NCI-H460 (cell line): ENCODE data around the gene GMPR2. TPM values are rescaled to one million over a fixed set of nuclear protein-coding genes. Genes with fewer than 3 reads are reported as not detected.

ENCODE experiments used
- DNase-seq: peaks from one replicate; pipeline ENCODE4 v3.0.0-alpha.2; 2016; ENCODE audit warnings: low read depth; ENCODE audit errors: extremely low read depth
- total RNA-seq: library from RNA; depleted of rRNA; stranded (reverse); fragments of >200 nt; shearing (Covaris generic); gene quantifications from 2 replicates; pipeline ENCODE4 v1.2.3, GENCODE V29; 2014

GMPR2 gene
- total RNA-seq, 1 experiment from 2014 or later: 89.5 TPM

DNA sequence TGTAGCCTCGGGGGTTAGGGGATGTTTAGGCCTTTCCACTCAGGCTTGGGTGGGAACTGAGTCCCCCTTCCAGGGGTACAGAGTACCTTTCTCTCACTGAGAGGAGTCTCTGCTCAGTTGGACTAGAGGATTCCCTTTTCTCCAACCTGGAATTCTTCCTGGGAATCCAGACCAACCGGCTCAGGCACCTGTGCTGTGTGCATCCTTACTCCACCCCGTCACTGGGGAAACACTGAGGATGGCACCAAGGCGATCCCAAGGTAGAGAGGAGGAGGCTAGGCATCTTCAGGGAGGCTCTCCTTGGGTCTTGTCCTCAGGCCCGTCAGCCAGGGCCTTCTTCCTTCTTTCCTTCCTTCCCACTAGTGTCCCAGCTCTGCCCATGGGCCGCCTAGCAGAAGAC, 31.1 kb downstream of the GMPR2 start:
- no peak for DNase-seq

DNA sequence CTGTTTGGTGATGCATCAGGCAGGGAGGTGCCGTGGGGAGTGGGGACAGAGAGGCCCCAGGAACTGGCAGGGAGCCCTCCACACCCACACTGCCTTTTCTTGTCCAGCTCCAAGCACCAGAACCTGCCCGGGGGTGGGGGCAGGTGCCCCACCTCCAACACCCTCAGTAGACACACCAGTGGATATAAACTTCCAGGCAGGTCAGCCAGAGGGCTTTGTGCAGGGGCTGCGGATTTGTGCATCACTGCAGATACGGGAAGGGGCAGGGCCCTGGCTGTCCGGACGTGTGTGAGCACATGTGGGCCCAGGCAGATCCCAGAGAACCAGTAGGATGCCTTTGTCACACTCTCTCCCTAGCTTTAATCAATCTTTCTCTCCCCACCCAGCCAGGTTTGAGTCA, 31.6 kb downstream of the GMPR2 start:
- no peak for DNase-seq

DNA sequence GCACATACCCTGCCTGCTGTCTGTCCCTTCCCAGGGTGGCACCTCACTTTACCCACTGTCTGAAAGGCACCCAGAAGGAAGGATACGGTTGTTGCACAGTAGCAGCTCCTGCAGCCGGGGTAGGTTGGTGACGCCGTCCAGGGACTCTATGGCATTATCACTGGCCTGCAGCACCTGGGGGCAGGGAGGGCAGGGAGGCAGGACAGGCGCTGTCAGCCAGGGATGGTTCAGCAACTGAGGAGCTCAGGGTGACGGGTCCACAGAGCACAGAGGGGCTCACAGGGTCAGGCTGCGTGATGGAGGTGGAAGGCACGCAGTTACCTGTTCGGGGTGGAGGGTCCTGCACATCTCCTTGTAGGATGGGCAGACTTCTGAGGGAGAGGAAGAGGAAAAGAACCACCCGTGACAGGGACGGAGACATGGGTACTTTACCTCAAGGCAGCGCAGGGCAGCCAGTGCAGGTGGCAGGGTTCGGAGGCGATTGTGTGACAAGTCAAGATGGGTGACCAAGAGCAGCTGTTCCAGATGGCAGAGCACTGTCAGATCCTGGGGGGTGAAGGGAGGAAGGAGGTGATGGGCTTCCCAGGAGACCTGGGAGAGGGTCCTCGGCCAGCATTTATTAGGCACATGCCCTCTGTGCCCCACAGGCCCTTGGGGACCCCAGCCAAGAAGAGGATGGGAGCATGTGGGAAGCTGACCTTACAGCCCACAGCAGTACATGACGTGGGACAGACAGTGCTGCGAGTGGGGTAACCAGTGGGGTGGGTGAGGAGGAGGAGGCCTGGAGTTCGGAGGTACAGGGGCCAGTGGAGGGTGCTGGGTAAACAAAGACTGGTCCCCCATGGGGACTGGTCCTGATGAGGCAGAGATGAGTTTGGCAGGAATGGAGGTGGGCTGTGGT, 33.9 kb downstream of the GMPR2 start:
- no peak for DNase-seq

DNA sequence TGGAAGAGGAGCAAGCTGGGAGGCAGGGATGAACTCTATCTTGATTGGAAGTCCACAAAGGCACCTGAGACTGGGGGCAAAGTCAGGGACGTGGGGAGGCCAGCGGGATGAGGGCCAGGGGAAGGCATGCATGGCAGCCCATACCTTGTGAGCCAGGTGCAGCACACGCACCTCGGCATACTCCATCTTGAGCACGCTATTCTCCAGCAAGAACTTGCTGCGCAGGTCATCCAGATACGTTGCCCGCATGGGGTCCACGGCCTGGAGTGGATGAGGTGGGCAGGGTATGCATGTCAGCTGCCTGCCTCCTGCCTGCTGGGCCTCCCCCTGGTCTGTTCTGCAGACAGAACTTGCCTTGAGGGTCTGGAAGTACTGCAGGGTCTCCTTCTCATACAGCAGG, 34.8 kb downstream of the GMPR2 start:
- no peak for DNase-seq

DNA sequence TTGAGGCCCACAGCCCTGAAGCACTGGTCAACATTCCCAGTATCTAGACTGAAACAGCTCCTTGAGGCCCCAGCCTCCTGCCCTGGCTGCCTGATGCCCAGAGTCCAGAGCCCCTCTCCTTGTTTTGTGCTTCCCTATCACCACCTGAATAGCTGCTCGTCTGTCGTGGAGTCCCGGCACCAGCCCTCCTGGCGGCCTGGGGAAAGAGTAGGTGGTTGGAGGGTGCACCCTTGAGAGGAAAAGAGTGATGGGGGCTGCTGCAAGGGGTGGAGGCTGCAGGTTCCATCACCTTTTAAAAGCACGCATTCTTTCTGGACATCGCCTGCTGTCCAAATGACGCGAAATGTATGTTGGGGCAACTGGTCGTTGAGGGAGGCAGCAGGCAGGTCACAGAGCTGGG, 35.5 kb downstream of the GMPR2 start:
- DNase-seq: no peak

DNA sequence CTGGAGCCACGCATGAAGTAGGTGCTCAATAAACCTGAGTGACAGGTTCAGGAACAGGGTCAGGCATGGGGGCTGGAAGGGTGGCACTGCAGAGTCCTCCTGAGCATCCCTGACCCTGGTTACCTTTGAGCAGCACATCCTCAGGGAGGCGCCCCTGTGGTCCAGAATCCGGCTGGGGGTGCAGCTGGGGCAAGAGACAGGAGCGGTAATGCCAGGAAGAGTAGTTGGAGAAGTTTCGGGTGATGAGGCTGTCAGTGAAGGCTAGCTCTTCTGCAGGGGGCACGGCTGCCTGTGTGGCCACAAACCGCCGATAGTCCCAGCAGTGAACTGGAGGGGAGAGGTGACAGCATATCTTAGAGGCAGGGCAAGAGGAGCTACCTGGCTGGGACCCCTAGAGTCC, 36.6 kb downstream of the GMPR2 start:
- DNase-seq: no peak

DNA sequence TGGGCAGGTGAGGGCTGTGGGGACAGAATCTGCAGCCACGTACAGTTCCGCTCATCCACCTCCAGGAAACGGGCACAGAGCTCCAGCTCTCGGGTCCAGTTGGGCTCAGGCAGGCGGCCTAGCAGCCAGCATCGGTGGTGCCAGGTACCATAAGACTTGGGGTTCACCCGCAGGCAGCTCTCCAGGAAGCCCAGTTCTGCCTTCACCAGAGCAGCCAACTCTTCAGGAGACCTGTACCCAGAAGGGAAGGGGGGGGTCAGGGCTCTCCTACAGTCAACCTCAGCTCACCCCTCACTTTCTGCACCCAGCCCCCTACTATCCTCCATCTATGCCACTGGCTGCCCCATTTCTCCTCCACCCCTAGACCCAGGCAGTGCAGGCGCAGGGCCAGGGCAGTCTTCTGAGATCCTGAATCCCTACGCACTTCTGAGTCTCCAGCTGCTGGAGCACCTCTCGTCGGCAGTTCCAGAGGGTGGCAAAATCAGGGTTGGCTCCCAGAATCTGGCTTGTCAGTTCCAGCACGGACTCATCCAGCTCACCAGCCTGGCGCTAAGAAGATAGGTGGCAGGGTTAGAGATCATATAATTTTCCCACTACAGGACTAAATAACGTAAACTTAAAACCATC, 37.3 kb downstream of the GMPR2 start:
- DNase-seq: no peak

DNA sequence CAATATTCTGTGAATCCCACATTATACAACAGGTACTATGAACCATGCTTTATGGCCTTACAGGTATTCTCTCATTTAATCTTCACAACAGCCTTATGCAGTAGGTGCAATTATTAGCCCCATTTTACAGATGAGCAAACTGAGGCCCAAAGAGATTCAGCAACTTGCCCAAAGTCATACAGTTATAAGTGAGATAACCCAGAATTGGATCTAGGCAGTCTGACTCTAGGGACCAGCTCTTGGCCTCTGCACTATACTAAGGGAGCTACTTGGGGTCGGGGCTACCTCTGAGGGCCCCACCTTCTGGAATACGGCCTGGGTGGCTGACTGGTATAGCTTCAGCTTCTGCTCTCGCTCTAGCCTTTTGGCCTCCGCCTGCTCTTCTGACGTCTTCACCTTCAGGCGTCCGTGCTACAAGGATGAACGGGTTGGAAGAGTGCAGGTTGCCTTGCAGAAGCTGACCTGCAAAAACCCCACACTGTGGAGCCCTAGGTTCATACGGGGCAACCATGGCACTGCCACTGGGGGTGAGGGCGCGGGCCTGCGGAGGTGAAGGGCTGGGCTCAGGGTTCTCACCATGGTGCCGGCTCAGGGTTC, 37.9 kb downstream of the GMPR2 start:
- DNase-seq: no peak

DNA sequence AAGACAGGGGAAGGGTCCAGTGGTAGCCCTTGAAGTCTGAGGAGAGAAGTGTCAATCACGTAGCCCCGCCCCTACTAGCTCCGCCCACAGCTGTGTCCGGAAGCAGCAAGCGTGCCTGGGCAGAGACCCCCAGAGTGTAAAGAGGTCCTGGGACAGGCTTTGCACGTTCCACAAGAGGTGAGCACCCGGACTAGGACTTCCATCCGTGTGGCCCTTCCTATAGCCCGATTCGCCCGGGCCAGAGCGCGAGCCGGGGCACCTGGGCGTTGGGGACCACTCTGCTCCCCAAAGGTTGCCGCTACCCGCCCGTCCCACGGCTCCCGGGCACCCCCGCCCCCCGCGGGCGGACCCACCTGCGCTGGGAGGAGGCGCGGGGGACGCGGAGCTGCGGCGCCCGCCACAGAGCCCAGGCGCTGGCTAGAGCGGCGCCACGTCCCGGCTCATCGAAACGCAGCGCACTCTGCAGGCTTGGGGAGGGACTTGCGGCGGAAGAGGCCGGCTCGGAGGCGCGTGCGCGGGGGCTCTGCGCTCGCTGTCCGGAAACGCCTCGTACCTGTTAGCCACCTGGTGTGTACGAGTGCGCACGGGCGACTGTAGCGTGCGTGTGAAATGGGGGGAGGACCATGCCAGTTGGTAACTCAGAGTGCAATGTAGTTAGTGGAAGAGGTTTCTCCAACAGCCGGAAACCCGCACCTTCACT, 38.6 kb downstream of the GMPR2 start, which contains the start of gene RABGGTA:
Gene RABGGTA, minus strand, starts transcription at position 464 of the 700 bp plus-strand sequence. CDS start 482 bp downstream, outside the sequence.
- DNase-seq: peak; percentile 82

DNA sequence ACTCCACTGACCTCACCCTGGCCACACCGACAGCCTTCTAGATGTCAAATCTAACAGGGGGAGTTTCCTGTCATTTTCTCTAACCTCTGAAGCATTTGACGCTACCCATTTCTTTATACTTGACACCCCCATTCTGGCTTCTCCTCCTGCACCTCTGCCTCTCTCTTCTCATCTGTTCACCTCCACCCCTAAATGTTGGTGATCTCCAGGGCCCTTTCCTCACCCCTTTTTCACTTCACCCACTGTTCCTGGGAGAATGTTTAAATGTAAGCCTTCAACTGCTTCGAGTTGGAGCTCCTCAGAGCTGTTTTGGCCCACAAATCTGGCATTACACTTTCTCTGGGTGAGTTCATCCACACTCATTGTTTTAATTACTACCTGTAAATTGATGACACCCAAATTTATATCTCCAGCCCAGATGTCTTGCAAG, 39.1 kb downstream of the GMPR2 start:
- DNase-seq: no peak

DNA sequence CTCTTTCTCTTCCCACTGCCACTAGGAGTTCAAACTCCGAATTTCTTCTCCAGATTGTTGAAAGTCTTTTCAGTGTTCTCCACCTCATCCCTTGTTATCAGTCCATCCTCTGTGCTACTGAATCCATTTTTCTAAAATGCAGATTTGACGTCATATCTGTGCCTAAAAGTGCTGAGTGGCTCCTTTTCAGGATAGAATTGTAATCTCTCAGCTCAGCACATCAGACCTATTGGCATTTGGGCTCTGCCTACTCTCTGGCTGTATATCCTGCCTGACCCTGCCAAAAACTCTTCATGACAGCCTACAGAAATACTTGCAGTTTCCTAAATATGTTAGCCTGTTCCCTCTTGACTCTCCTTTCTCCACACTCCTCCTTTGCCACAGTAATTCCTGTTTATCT, 39.7 kb downstream of the GMPR2 start:
- DNase-seq: no peak

DNA sequence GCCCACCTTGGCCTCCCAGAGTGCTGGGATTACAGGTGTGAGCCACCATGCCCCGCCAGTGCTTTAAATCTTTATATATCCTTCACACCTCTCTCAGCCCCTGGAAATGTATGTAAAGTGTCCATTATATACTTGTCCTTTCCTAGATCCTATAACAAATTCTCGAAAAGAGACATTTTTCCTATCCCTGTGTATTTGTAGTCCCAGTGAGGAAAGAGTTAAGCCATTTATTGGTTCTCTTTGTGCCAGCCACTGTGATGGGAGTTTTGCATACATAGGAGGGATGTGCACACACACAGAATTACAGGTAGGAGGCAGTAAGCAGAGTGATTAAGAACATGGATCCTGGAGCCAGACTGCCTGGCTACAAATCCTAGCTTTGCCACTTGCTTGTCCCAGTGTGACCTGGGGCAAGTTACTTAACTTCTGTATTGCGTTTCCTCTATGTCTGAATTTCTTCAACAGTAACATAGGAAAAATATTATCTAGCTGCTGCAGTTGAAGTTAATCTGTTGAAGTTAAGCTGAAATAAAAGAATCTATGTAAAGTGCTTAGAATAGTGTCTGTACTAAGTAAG, 40.8 kb downstream of the GMPR2 start:
- DNase-seq: no peak

DNA sequence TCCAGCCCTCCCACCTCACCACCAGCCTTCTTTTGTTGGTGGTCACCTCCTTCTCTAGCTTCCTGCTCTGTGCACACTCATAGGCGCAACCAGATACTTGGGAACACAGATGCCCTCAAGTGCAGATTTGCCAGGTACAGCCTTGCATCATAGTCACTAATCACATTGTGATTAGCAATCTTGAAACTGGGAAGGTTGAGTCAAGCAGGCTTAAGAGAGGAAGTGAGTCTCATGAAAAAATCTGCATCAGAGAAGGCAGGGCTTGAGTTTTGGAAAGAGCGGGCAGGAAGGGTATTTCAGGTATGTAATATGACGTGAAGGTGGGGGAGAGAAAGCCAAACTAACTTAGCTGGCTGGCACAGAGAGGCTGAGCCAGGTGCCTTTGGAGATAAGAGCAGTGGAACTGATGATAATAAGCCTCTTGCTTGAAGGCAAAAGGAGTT, 41.4 kb downstream of the GMPR2 start:
- no peak for DNase-seq

DNA sequence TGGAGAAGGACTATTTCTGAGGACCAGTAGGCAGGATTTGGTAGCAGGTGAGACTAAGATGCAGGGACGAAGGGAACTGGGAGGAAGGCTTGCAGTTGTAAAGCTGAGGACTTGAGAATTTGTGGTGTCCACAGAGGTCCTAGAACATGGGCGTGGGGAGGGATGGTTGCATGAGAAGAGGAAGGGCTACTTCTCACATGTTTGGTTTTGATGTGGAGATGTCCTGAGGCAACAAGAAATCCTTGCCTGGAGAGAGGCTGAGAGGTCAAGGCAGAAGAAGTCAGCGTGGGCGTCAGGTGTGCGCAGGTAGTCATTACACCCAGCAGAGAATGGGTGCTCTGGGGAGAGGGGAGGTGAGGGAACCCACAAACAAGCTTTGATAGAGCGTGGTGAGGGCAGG, 44.3 kb downstream of the GMPR2 start:
- DNase-seq: no peak

DNA sequence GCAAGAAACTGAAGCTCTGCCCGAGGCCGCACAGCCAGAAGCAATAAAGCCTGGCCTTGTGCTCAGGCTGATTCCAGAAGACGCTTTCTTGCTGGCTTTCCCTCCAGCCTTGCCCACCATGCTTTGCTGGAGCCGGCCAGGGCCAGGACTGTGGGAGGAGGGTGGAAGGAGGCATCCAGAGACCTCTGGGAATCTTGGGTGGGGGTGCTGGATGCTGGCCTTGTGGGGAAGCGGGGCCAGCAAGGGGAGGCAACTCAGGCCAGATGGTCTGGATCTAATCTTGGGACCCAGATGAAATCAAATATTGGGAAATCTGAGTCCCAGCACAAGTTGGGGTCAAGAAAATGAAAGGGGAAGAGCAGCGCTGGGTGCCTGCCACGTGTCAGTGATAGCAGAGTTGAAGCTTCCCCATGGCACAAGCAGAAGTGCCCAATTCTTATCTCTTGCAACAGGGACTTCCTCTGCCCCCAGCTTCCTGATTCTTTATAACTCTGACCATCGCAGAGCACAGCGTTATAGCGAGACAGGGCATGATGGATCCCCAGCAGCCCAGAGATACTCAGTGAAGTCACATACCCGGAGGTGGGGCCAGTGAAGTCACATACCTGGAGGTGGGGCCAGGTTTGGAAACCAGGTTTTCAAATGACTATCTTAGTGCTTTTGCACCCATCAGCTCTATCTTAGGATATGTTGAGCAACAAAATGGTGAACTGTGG, 45.0 kb downstream of the GMPR2 start:
- no peak for DNase-seq

DNA sequence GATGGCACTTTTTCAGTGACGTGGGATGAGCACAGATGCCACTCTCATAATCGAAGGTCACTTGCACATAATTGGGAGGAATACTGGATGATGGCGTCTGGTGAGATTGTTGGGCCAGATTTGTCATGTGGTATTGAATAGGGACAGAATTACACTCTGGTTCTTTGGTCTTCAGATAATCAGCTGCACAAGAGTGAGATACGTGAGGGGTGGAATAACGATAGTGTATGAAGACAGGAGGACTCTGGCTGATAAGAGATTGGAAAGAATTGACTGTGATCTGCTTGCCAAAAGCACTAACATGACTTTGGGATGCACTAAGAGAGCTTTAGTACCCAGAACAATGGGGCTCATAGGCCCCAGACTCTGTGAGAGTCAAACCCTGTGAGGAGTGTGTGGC, 45.7 kb downstream of the GMPR2 start:
- DNase-seq: no peak

DNA sequence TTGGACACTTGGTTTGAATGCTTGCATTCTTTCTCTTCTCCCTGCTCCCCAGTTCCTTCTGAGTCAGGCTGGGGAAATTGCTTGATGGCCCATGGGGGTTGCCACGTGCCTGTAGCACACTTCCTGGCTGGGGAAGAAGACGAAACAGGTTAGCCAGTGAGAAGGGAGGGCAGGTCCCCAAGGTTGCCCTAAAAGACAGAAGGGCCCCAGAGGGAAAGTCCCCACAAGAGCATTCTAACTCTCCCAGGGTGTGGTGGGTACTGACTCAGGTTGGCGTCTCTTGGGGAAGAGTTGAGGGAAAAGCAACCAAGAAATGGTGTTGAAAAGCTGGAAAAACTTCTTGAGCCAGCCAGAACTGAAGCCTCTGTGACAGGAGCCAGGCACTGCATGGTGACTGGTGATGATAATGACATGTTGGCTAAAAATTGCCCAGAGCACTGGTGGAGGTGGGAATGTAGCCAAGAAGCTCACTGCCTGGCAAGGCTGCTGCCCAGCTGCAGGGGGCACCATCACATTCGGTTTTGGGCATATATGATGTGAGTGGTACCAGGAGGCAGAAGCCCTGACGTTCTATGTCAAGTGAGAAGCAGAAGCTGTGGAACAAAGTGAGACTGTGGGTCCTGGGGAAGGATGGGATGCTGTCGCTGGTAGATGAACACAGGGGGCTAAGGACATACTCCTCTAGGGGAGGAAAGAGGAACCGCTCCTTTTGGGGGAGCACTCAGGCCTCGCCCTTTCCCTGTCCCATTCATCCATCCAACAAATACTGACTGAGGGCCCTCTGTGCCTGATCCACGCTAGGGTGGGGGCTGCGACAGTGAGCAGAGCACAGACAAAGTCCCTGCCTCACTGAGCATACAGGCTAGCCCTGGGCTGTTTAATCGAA, 46.8 kb downstream of the GMPR2 start:
- no peak for DNase-seq

DNA sequence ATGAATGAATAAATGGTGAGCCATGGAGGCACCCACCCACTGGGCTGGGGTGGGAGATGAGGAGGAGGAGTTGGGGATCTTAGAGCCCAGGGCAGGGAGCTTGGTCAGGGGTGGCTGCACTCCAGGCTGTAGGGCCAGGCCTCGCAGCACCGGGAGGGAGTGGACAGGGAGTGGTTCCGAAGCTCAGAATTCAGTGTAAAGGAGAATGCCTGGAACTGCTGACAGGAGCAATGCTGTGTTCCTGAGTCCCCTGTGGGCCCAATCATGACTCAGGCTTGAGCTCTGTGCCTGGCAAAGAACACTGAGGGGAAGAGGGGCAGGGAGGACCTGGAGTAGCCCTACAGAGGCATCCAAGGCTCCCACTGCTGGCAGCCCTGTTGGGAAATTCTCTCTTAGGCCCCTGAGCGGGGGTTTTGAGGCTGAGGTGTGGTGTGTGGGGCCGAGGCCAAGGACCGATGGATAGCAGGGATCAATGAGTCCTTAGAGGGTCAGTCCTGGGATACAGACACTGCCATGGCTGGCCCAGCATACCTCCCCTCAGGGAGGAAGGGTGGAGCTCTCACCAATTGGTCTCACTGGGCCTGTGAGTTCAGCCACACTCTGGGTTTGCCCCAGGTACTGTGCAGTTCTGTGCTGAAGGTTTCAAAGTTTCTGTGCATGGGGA, 48.2 kb downstream of the GMPR2 start:
- DNase-seq: no peak
